Colonic mucosa (tissue), 4 donors: ENCODE results near the gene EXOC4. TPM values are rescaled to one million over a fixed set of nuclear protein-coding genes. Genes with fewer than 3 reads are reported as not detected.
"Not testable (repeated sequence)": the region's sequence is repeated elsewhere in the genome, so short reads cannot be mapped to it uniquely, and the experiment has no call there.

Source experiments
- DNase-seq: peaks from one replicate; pipeline ENCODE4 v3.0.0-alpha.2; 2020
- H3K27ac ChIP-seq: fragments of 200-600 bp; one replicate; pipeline ENCODE4 v1.8.0; 2021
- H3K27me3 ChIP-seq: fragments of 200-600 bp; one replicate; pipeline ENCODE4 v1.8.0; 2021
- H3K36me3 ChIP-seq: fragments of 200-600 bp; one replicate; pipeline ENCODE4 v1.8.0; 2021
- H3K4me1 ChIP-seq: fragments of 200-600 bp; one replicate; pipeline ENCODE4 v1.8.0; 2021; ENCODE audit warnings: mild to moderate bottlenecking
- H3K4me3 ChIP-seq: fragments of 200-600 bp; one replicate; pipeline ENCODE4 v1.8.0; 2021
- H3K9ac ChIP-seq, 2 donors: one replicate each; pipeline ENCODE4 v1.7.0; 2013; ENCODE audit warnings: control low read depth in 2 of 2, low read depth in 2 of 2, low read length in 2 of 2
- H3K9me3 ChIP-seq: fragments of 200-600 bp; one replicate; pipeline ENCODE4 v1.8.0; 2021
- intact Hi-C: fragments of 100-400 bp; cut with DNase I; formaldehyde crosslinking; loops from one replicate; pipeline ENCODE4 v1.14.1; 2022
- total RNA-seq, 2 donors: library from RNA; stranded (reverse); fragmentation: NEBNext Ultra II Directional in 1 of 2; extraction: Animal tissue kit (Norgen Biotek cat#: 25700) in 1 of 2; gene quantifications; one replicate each; pipeline ENCODE4 v1.2.1, GENCODE V29; 2021
- TF ChIP-seq, protein P1 (sequence below): fragments of 200-600 bp; IDR thresholded peaks from one replicate; pipeline ENCODE4 v1.8.0; 2022; ENCODE audit warnings: antibody characterized with exemption, mild to moderate bottlenecking
- donor health status: healthy.
- donor health status: DM: no; HTN: no; CAD: no.
- donor health status: DM: no; HTN: no; CAD: no.

Gene EXOC4
- total RNA-seq, 2 donors from 2014 or later, result 61.1 to 73.3 TPM

DNA sequence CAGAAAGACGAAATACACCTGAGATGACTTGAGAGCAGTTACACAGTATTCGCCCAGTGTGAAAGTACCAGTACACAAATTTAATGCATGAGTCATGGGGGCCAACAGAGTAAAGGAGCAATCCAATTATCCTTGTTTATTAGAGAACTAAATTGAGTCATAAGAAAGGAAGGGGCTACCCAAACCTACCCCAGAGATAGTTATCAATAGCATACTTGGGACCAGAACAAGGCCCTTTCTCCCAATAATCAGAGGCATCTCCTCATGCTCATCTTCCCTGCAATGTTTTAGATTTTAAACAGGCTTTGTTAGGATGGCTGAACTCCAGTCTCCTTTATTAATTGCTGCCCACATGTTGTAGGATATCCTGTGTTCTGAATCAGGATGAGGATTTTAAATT is 634.6 kb downstream of the EXOC4 start:
- Histone ChIP-seq H3K9me3 (no peaks in the 10 kb centered on the region), H3K4me3 (no peak overlapping the region), H3K4me1 (no peaks in the 10 kb centered on the region), H3K36me3 (no peaks in the 10 kb centered on the region), H3K27me3 (no peaks in the 10 kb centered on the region), H3K9ac (no peak overlapping the region), H3K27ac (no peak overlapping the region)
- intact Hi-C loops, result no loop called here
- DNase-seq, result no peak
- TF ChIP-seq, protein P1, sequence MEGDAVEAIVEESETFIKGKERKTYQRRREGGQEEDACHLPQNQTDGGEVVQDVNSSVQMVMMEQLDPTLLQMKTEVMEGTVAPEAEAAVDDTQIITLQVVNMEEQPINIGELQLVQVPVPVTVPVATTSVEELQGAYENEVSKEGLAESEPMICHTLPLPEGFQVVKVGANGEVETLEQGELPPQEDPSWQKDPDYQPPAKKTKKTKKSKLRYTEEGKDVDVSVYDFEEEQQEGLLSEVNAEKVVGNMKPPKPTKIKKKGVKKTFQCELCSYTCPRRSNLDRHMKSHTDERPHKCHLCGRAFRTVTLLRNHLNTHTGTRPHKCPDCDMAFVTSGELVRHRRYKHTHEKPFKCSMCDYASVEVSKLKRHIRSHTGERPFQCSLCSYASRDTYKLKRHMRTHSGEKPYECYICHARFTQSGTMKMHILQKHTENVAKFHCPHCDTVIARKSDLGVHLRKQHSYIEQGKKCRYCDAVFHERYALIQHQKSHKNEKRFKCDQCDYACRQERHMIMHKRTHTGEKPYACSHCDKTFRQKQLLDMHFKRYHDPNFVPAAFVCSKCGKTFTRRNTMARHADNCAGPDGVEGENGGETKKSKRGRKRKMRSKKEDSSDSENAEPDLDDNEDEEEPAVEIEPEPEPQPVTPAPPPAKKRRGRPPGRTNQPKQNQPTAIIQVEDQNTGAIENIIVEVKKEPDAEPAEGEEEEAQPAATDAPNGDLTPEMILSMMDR, result no peak

DNA sequence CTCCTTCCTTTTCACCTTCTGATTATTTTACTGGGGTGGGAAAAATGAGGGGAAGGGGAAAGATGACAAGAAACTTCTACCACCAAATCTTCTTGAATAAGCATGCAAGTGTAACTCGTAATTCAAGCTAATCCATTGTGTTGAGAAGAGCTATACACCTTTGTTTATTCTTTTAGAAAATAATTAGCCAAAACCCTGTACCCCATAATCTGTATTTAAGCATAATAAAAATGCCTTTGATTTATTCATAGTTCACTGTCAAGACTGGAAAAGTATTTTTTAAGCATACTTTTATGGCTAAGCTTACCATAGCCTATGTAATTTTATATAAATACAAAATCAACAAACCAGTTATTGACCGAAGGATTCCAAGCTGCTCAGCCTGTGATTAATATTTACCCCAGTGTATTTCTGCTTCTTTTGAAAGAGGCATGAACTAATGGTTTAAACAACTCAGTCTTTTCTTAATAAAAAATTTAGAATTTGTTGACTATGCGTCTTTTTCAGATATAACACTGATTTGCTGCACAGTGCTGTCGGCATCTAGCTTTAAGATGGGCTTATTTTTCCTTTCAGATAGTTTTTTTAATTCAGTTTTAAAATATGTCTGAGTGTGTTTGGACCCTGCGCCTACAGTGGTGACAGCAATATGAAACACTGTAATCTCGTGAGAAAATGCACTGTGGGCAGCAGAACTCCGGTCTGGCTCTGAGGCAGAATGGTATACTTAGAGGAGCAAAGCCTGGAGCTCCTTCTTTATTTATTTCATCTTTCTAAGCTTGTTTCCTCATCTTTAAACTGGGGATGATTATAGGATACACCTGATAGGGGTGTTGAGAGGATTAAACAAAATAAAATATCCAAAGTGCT is 635.4 kb downstream of the EXOC4 start:
- no peak for DNase-seq
- Histone ChIP-seq H3K4me1 (no peaks in the 10 kb centered on the region), H3K9me3 (no peaks in the 10 kb centered on the region), H3K27me3 (no peaks in the 10 kb centered on the region), H3K27ac (no peak overlapping the region), H3K9ac (no peak overlapping the region), H3K4me3 (no peak overlapping the region), H3K36me3 (no peaks in the 10 kb centered on the region)
- intact Hi-C loops, result no loop called here
- TF ChIP-seq, protein P1, result no peak

DNA sequence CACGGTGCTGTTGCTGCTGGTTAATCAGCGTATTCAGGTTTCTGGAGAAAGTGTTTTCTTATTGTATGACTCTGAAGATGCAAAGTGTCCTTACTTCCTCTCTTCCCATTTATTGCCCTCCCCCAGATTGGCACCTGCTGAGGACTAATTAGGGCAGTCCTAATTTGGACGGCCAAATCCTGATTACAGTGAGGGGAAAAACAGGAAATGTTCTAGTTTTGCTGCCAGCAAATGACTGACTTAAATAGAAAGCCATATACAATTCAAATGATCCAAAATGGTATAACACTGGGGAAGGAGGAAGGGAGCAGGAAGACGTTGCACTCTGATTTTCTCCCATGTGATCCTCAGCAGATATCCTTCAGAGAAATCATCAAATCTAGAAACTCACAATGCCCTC is 651.9 kb downstream of the EXOC4 start:
- Histone ChIP-seq H3K36me3 (no peaks in the 10 kb centered on the region), H3K4me1 (no peaks in the 10 kb centered on the region), H3K27ac (no peak overlapping the region), H3K9ac (no peak overlapping the region), H3K27me3 (no peaks in the 10 kb centered on the region), H3K4me3 (no peak overlapping the region), H3K9me3 (no peaks in the 10 kb centered on the region)
- TF ChIP-seq, protein P1, result no peak
- intact Hi-C loops, result no loop called here
- no peak for DNase-seq

DNA sequence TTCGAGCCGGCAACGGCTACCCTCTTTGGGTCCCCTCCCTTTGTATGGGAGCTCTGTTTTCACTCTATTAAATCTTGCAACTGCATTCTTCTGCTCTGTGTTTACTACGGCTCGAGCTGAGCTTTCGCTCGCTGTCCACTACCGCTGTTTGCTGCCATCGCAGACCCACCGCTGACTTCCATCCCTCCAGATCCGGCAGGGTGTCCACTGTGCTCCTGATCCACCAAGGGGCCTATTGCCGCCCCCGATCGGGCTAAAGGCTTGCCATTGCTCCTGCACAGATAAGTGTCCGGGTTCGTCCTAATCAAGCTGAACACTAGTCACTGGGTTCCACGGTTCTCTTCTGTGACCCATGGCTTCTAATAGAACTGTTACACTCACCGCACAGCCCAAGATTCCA is 653.7 kb downstream of the EXOC4 start:
- H3K27me3 ChIP-seq, H3K4me3 ChIP-seq, H3K27ac ChIP-seq, H3K4me1 ChIP-seq, H3K36me3 ChIP-seq, H3K9me3 ChIP-seq, H3K9ac ChIP-seq, DNase-seq, intact Hi-C loops: not testable (repeated sequence)

DNA sequence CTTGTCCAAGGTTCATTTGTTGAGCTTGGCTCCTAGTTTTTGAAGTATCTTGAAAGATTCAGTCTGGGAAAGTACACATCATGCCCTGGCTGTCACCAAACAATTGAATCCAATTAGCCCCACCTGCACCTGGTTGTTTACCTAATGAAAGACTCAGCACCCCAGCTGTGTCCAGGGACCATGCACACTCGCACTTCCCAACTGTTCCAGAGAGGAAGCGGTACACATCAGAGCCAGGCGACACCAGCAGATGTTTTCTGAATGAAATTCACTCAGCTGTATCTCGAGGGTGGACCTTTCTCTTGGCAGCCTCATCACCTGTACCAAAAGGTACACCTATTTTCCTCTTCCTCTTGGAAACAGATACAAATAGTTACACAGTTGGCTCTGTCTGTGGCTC is 657.9 kb downstream of the EXOC4 start:
- H3K9ac ChIP-seq, result no peak overlapping the region
- H3K4me1 ChIP-seq, result no peaks in the 10 kb centered on the region
- TF ChIP-seq, protein P1, result no peak
- no peaks in the 10 kb centered on the region for H3K9me3 ChIP-seq
- no peak for DNase-seq
- no peaks in the 10 kb centered on the region for H3K27me3 ChIP-seq
- H3K4me3 ChIP-seq, result no peak overlapping the region
- intact Hi-C loops, result no loop called here
- no peak overlapping the region for H3K27ac ChIP-seq
- H3K36me3 ChIP-seq, result no peaks in the 10 kb centered on the region

DNA sequence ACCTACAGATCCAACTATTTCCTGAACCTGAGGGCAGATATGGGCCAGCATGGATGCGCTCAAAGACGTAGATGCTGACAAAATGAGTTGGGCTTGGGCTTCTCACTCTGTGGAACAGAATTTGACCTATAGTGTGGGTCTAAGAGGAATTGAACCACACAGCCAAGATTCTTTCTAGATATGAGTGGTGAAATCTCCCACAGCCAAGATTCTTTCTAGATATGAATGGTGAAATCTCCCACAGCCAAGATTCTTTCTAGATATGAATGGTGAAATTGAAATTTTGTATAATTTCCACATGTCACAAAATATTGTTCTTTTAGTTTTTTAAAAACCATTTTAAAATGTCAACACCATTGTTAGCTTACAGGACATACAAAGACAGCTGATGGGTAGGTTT is 658.8 kb downstream of the EXOC4 start:
- intact Hi-C loops, result no loop called here

More for the DNA sequence above, 658.8 kb downstream of the EXOC4 start:
- TF ChIP-seq, protein P1, result no peak
- Histone ChIP-seq H3K27ac (no peak overlapping the region), H3K4me3 (no peak overlapping the region), H3K27me3 (no peaks in the 10 kb centered on the region), H3K9me3 (no peaks in the 10 kb centered on the region), H3K36me3 (no peaks in the 10 kb centered on the region), H3K9ac (no peak overlapping the region), H3K4me1 (no peaks in the 10 kb centered on the region)
- no peak for DNase-seq
